Trophoblast cell (in vitro differentiated cells and primary cell): ENCODE measurements around the gene FCMR.

Experiments used
- DNase-seq, 2 donors: peaks; one replicate each; pipeline ENCODE4 v3.0.0-alpha.2; 2016
- H2AFZ ChIP-seq: 2 replicates; pipeline ENCODE4 v1.6.1; 2013; ENCODE audit warnings: low read length, moderate library complexity, mild to moderate bottlenecking; ENCODE audit not compliant: insufficient read depth, poor library complexity
- H2AK5ac ChIP-seq: 2 replicates; pipeline ENCODE4 v1.6.1; 2013; ENCODE audit warnings: mild to moderate bottlenecking, low read length
- H2BK120ac ChIP-seq: 2 replicates; pipeline ENCODE4 v1.6.1; 2013; ENCODE audit warnings: low read length, mild to moderate bottlenecking, moderate library complexity; ENCODE audit not compliant: insufficient read depth, poor library complexity
- H2BK12ac ChIP-seq: 2 replicates; pipeline ENCODE4 v1.6.1; 2013; ENCODE audit warnings: mild to moderate bottlenecking, low read length, moderate library complexity
- H2BK5ac ChIP-seq: 2 replicates; pipeline ENCODE4 v1.6.1; 2013; ENCODE audit warnings: low read length, low read depth, moderate library complexity, mild to moderate bottlenecking; ENCODE audit not compliant: poor library complexity
- H3K14ac ChIP-seq: 2 replicates; pipeline ENCODE4 v1.6.1; 2013; ENCODE audit warnings: mild to moderate bottlenecking, low read length
- H3K18ac ChIP-seq: 2 replicates; pipeline ENCODE4 v1.6.1; 2013; ENCODE audit warnings: mild to moderate bottlenecking, low read length
- H3K23ac ChIP-seq: 2 replicates; pipeline ENCODE4 v1.6.1; 2013; ENCODE audit warnings: low read length
- H3K27ac ChIP-seq: 2 replicates; pipeline ENCODE4 v1.5.1; 2013; ENCODE audit warnings: low read depth, mild to moderate bottlenecking, inconsistent platforms, low read length, moderate library complexity
- H3K27me3 ChIP-seq: 2 replicates; pipeline ENCODE4 v1.6.1; 2013; ENCODE audit warnings: inconsistent platforms, mild to moderate bottlenecking, low read length, moderate library complexity; ENCODE audit not compliant: insufficient read depth
- H3K36me3 ChIP-seq, 2 experiments: 1 replicate in 1 of 2; 2 replicates in 1 of 2; pipeline ENCODE4 v1.6.1; 2013; ENCODE audit warnings: low read length in 2 of 2, mild to moderate bottlenecking in 2 of 2, moderate library complexity in 1 of 2; ENCODE audit not compliant: insufficient read depth in 2 of 2, control insufficient read depth in 1 of 2
- H3K4ac ChIP-seq: 2 replicates; pipeline ENCODE4 v1.6.1; 2013; ENCODE audit warnings: low read depth, mild to moderate bottlenecking, low read length, moderate library complexity
- H3K4me1 ChIP-seq, 2 experiments: 1 replicate in 1 of 2; 2 replicates in 1 of 2; pipeline ENCODE4 v1.6.1; 2013; ENCODE audit warnings: low read length in 2 of 2, mild to moderate bottlenecking in 2 of 2, moderate library complexity in 1 of 2; ENCODE audit not compliant: insufficient read depth in 2 of 2, control insufficient read depth in 1 of 2
- H3K4me2 ChIP-seq: 2 replicates; pipeline ENCODE4 v1.6.1; 2013; ENCODE audit warnings: inconsistent platforms, mild to moderate bottlenecking, low read length, moderate library complexity
- H3K4me3 ChIP-seq: 2 replicates; pipeline ENCODE4 v1.5.1; 2013; ENCODE audit warnings: mild to moderate bottlenecking, low read depth, low read length, inconsistent platforms
- H3K79me1 ChIP-seq: one replicate; pipeline ENCODE4 v1.6.1; 2013; ENCODE audit warnings: low read length
- H3K79me2 ChIP-seq: 2 replicates; pipeline ENCODE4 v1.6.1; 2013; ENCODE audit warnings: low read length, mild to moderate bottlenecking; ENCODE audit not compliant: control insufficient read depth, insufficient read depth, poor library complexity
- H3K9ac ChIP-seq: 2 replicates; pipeline ENCODE4 v1.6.1; 2013; ENCODE audit warnings: mild to moderate bottlenecking, low read length
- H3K9me3 ChIP-seq: 2 replicates; pipeline ENCODE4 v1.6.1; 2013; ENCODE audit warnings: low read depth, mild to moderate bottlenecking, control low read depth, inconsistent platforms, low read length; ENCODE audit not compliant: insufficient read depth
- H4K12ac ChIP-seq: 2 replicates; pipeline ENCODE4 v1.6.1; 2013; ENCODE audit warnings: low read depth, mild to moderate bottlenecking, low read length, moderate library complexity
- H4K8ac ChIP-seq: 2 replicates; pipeline ENCODE4 v1.6.1; 2013; ENCODE audit warnings: low read depth, mild to moderate bottlenecking, low read length, moderate library complexity
- H4K91ac ChIP-seq: one replicate; pipeline ENCODE4 v1.6.1; 2013; ENCODE audit warnings: low read depth, mild to moderate bottlenecking, low read length, moderate library complexity
- WGBS: extraction: QIAGEN DNeasy Blood & Tissue Kit; methylation state at CpG from one replicate; pipeline ENCODE4 v1.1.7; 2013; ENCODE audit warnings: missing lambda C conversion rate; ENCODE audit not compliant: insufficient read length, insufficient coverage; ENCODE audit errors: extremely low coverage; 5-methylcytosine and 5-hydroxymethylcytosine counted together

Gene FCMR

DNA sequence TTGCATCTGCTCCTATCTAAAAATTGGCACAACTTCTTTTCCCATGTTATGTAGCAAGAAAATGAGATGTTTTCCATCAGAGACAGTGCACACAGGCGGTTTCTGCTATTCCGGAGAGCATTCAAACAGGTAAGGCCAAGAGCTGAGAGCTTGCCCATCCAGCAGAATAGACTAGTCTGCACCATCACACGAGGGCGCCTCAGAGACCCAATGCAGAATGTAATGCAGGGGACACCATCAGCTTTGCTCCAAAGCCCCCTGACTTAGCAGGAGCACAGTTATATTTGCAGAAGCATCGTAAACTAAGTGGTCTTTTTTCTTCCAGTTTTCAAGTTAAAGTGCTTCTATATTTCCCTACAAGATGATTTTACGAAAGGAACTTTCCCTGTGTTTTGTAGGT is 19.8 kb downstream of the FCMR start:
- Histone ChIP-seq H4K8ac (no peak overlapping the region), H2AK5ac (no peak overlapping the region), H4K12ac (no peak overlapping the region), H3K4ac (no peak overlapping the region), H2AFZ (no peak overlapping the region), H3K27me3 (no peaks in the 10 kb centered on the region), H3K4me2 (no peak overlapping the region), H2BK120ac (no peak overlapping the region), H3K79me2 (no peaks in the 10 kb centered on the region), H3K4me3 (no peak overlapping the region), H3K23ac (no peak overlapping the region), H3K4me1 (peaks cover 9 to 10% of the 10 kb centered on the region in 2 experiments), H2BK12ac (no peak overlapping the region), H2BK5ac (no peak overlapping the region), H3K18ac (no peak overlapping the region), H4K91ac (no peak overlapping the region), H3K9ac (no peak overlapping the region), H3K79me1 (no peaks in the 10 kb centered on the region), H3K27ac (no peak overlapping the region), H3K36me3 (no peaks in the 10 kb centered on the region), H3K9me3 (peaks cover 1% of the 10 kb centered on the region), H3K14ac (no peak overlapping the region)
- no CpG with 5 or more reads among the region's 6 CpGs for WGBS
- no peak for DNase-seq

DNA sequence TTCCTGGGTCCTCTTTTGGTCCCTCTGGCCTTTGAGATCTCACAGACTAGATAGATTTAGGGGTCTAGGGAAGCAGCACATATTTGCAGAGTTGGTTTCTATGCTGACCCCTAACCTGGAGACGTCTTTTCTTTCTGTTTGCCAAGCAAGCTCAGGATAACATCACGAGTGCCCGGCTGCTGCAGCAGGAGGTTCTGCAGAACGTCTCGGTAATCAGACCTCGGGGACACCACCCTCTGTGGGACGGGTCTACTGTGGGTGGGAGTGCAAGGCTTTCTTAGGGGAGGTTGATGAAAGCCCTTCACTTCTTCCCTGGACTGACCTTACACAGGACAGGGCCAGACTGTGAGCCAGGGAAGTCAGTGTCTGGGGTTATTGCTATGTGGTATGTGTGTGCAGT is 21.6 kb downstream of the FCMR start:
- Histone ChIP-seq H3K18ac (no peak overlapping the region), H3K9me3 (peaks cover 1% of the 10 kb centered on the region), H4K8ac (no peak overlapping the region), H3K14ac (no peak overlapping the region), H3K23ac (no peak overlapping the region), H3K27me3 (no peaks in the 10 kb centered on the region), H2BK12ac (no peak overlapping the region), H2AK5ac (no peak overlapping the region), H3K9ac (no peak overlapping the region), H3K27ac (no peak overlapping the region), H2BK120ac (no peak overlapping the region), H4K91ac (no peak overlapping the region), H3K79me2 (no peaks in the 10 kb centered on the region), H4K12ac (no peak overlapping the region), H2BK5ac (no peak overlapping the region), H3K79me1 (no peaks in the 10 kb centered on the region), H3K36me3 (no peaks in the 10 kb centered on the region), H3K4me1 (peaks cover 17 to 21% of the 10 kb centered on the region in 2 experiments), H3K4ac (no peak overlapping the region), H3K4me3 (no peak overlapping the region), H2AFZ (no peak overlapping the region), H3K4me2 (no peak overlapping the region)
- DNase-seq = no peak
- WGBS = no CpG with 5 or more reads among the region's 7 CpGs

DNA sequence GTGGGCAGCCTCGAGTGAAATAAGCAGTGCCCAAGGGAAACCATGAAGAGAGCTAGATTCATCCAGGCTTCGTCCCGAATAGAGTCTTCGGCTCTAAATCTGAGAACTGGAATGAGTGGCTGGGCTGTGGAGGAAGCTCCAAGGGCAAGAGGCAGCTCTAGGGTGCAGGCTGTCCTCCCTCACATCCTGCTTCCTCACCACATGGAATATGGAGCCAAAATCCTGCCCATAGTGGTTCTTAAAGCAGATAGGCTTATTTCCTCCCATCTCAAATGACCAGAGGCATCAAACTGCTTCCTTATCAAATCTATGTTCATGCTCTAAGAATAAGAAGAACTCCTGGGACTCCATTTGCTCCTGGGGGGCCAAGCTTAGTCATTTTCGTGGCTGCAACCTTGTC is 22.0 kb downstream of the FCMR start:
- no CpG with 5 or more reads among the region's 5 CpGs for WGBS
- Histone ChIP-seq H3K9me3 (peaks cover 1% of the 10 kb centered on the region), H3K79me1 (no peaks in the 10 kb centered on the region), H3K18ac (no peak overlapping the region), H4K12ac (no peak overlapping the region), H3K27ac (no peak overlapping the region), H3K27me3 (no peaks in the 10 kb centered on the region), H2BK12ac (no peak overlapping the region), H2AFZ (no peak overlapping the region), H4K91ac (no peak overlapping the region), H2BK5ac (no peak overlapping the region), H3K4me1 (peaks cover 18 to 22% of the 10 kb centered on the region in 2 experiments), H3K4me3 (no peak overlapping the region), H2BK120ac (no peak overlapping the region), H3K36me3 (no peaks in the 10 kb centered on the region), H3K14ac (no peak overlapping the region), H3K9ac (no peak overlapping the region), H4K8ac (no peak overlapping the region), H3K79me2 (no peaks in the 10 kb centered on the region), H3K23ac (no peak overlapping the region), H2AK5ac (no peak overlapping the region), H3K4me2 (no peak overlapping the region), H3K4ac (no peak overlapping the region)
- no peak for DNase-seq

DNA sequence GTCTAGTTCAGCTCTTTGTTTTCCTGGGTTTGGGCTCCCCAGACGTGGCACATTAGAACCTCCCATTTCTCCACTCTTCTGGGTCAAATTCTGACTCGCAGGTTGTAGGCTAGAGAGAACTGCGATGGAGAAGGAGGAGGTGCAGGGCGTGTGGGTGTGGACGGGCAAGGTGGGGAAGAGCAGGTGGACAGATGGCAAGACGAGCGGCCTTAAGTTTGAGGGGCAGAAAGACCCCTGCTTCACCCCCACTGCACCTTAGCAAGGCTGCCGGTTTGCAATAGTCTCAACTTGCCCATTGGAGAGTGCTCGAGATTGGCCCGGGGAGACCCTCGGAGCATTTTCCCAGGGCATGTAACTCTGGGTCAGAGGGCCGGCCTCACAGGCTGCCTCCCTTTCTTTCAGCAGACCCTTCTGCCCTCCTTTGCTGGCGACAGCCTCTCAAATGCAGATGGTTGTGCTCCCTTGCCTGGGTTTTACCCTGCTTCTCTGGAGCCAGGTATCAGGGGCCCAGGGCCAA is 22.8 kb downstream of the FCMR start:
- Histone ChIP-seq H3K27me3 (no peaks in the 10 kb centered on the region), H3K18ac (no peak overlapping the region), H3K79me2 (no peaks in the 10 kb centered on the region), H3K14ac (no peak overlapping the region), H4K8ac (no peak overlapping the region), H4K12ac (no peak overlapping the region), H4K91ac (no peak overlapping the region), H3K36me3 (no peaks in the 10 kb centered on the region), H3K9ac (no peak overlapping the region), H3K9me3 (peaks cover 1% of the 10 kb centered on the region), H3K27ac (no peak overlapping the region), H3K4ac (no peak overlapping the region), H3K79me1 (no peaks in the 10 kb centered on the region), H3K4me2 (no peak overlapping the region), H2BK12ac (no peak overlapping the region), H2AFZ (no peak overlapping the region), H3K23ac (no peak overlapping the region), H2AK5ac (no peak overlapping the region), H2BK5ac (no peak overlapping the region), H2BK120ac (no peak overlapping the region), H3K4me3 (no peak overlapping the region), H3K4me1 (peaks cover 15 to 20% of the 10 kb centered on the region in 2 experiments)
- no peak for DNase-seq
- WGBS = no CpG with 5 or more reads among the region's 13 CpGs
